ENCODE measurements around the gene PRSS8.

The PRSS8 gene

GRCh38 chr16:31083081-31083480, 52.4 kb downstream of the PRSS8 start:
- H3K4me3 ChIP-seq (ENCODE audit: low read depth, low read length): no peak overlapping the region
- CTCF ChIA-PET: interaction anchor here (1.8 kb wide), 1 partner anchor 97 kb away, joined by 4 read pairs; no protein-coding TSS in a partner anchor
- TF ChIP-seq, protein P1, sequence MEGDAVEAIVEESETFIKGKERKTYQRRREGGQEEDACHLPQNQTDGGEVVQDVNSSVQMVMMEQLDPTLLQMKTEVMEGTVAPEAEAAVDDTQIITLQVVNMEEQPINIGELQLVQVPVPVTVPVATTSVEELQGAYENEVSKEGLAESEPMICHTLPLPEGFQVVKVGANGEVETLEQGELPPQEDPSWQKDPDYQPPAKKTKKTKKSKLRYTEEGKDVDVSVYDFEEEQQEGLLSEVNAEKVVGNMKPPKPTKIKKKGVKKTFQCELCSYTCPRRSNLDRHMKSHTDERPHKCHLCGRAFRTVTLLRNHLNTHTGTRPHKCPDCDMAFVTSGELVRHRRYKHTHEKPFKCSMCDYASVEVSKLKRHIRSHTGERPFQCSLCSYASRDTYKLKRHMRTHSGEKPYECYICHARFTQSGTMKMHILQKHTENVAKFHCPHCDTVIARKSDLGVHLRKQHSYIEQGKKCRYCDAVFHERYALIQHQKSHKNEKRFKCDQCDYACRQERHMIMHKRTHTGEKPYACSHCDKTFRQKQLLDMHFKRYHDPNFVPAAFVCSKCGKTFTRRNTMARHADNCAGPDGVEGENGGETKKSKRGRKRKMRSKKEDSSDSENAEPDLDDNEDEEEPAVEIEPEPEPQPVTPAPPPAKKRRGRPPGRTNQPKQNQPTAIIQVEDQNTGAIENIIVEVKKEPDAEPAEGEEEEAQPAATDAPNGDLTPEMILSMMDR (IDR thresholded peaks at IDR 0.05; ENCODE audit: insufficient read depth, low read length, missing control alignments): no peak
- POLR2A ChIA-PET: no interaction called here
- no peak for DNase-seq (ENCODE audit: low read depth, low spot score)

DNA sequence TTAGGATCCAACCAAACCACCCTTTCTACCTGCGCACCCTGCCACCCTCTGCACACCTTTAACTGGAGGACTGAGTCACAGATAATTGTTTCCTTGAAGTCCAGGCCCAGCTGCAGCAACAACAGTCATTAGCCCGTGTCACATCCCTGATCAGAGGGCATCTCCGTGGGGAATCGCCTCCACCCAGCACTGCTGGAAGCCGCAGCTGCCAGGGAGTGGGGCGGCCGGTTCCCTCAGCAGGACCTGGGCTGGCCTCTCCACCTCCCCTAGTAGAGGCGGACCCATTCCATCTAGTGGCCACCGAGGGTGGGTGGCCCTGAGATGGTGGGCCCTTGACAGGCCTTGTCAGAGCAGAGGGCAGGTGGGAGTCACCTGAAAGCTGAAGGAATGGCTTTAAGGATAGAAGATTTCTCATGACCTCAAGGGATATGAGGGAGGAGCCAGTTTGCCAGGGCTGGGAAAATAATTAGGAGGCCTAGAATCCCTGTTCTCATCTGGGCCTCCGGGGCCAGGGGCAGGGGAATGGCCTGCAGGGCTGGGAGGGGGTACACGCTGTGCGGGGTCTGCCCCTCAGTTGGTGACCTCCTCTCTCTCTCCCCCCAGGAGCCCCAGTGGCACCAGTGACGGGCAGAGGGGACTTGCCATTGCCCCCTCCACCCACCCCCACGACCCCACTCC, 53.0 kb downstream of the PRSS8 start:
- DNase-seq (ENCODE audit: low read depth, low spot score): no peak
- CTCF ChIA-PET: interaction anchor here (1.8 kb wide), 1 partner anchor 97 kb away, joined by 4 read pairs; no protein-coding TSS in a partner anchor
- POLR2A ChIA-PET: interaction anchor here (1.1 kb wide), 1 partner anchor 10 kb away, joined by 3 read pairs; no protein-coding TSS in a partner anchor
- TF ChIP-seq, protein P1 (IDR thresholded peaks at IDR 0.05; ENCODE audit: insufficient read depth, low read length, missing control alignments): no peak
- no peak overlapping the region for H3K4me3 ChIP-seq (ENCODE audit: low read depth, low read length)

Data from AG04449 (cell line).